ENCODE results near the gene CHRNB2.
A peak's percentile ranks its signal among the peaks of the same experiment; 100 is the strongest.
"Not testable (repeated sequence)": the region's sequence is repeated elsewhere in the genome, so short reads cannot be mapped to it uniquely, and the experiment has no call there.

CHRNB2 gene, protein sequence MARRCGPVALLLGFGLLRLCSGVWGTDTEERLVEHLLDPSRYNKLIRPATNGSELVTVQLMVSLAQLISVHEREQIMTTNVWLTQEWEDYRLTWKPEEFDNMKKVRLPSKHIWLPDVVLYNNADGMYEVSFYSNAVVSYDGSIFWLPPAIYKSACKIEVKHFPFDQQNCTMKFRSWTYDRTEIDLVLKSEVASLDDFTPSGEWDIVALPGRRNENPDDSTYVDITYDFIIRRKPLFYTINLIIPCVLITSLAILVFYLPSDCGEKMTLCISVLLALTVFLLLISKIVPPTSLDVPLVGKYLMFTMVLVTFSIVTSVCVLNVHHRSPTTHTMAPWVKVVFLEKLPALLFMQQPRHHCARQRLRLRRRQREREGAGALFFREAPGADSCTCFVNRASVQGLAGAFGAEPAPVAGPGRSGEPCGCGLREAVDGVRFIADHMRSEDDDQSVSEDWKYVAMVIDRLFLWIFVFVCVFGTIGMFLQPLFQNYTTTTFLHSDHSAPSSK

GRCh38 chr1:154567386-154568156 lies at the start of gene CHRNB2:
Gene CHRNB2 (plus strand): TSS chr1:154567778. CDS start chr1:154568045, 267 bp downstream.
- DNase-seq = peak; percentile 76 to 78

- DNase-seq = no peak
Measured at GRCh38 chr1:154519591-154519991, 48.0 kb upstream of the CHRNB2 start.

DNA sequence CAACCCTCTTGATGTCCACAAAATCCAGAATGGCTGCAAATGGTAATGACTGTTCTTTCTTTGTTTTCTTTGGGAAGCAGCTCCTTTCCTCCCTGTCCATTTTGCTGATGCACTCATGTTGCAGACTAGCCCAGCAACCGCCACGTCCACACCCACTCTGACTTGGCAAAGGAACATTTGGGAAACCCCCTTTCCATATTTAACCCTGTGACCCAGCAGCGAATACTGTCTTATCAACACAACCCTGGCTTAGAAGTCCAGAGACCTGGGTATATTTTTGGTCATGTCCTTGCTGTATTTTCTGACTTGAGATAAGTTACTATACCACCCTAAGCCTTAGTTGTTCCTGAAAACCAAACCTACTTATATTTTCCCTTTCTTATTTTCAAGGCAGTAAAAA lies 47.2 kb upstream of the CHRNB2 start:
- DNase-seq = no peak

DNA sequence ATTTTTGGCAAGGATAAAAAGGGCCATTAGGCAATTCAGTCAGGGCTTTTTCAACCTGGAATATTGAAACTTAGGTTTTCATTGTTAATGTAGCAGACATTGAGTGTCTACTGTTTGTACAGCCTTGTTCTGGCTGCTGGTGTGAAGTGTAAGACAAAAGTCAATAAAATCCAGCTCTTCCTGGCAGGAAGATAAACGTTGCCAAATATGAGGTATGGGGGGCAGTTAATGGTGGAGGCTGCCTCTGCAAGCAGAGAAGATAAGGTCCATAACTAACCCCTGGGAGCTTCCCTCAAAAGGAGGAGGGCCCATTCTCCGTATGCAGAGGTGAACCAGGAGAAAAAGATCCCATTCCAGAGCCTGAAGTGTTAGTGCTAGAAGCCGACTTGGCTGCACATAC lies 45.9 kb upstream of the CHRNB2 start:
- DNase-seq = no peak

- no peak for DNase-seq
Measured at GRCh38 chr1:154524881-154525280, 42.7 kb upstream of the CHRNB2 start.

DNA sequence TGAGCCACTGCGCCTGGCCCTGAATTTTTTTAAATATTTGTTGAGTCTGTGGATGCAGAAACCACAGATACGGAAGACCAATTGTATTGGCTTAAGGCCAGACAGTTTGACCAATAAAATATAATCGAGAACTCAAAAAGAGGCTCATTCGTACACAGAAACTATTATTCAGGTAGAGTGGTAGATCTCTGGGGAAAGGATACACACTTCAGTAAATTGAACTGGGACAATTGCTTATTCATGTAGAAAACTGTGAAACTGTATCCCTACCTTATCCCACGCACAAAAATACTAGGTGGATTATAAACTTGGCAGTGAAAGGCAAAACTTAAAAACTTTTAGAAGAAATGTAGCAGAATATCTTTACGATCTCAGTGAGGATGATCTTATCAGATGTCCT lies 40.4 kb upstream of the CHRNB2 start:
- DNase-seq = no peak

GRCh38 chr1:154529308-154529707 lies 38.3 kb upstream of the CHRNB2 start:
- no peak for DNase-seq

GRCh38 chr1:154531950-154532349 lies 35.6 kb upstream of the CHRNB2 start:
- DNase-seq = not testable (repeated sequence)

- DNase-seq = no peak
Measured at GRCh38 chr1:154533952-154534844, 33.4 kb upstream of the CHRNB2 start.

- DNase-seq = no peak
Measured at GRCh38 chr1:154536570-154536969, 31.0 kb upstream of the CHRNB2 start.

- DNase-seq = no peak
Measured at GRCh38 chr1:154539486-154540483, 27.8 kb upstream of the CHRNB2 start.

GRCh38 chr1:154541231-154541630 lies 26.3 kb upstream of the CHRNB2 start:
- DNase-seq = no peak

DNA sequence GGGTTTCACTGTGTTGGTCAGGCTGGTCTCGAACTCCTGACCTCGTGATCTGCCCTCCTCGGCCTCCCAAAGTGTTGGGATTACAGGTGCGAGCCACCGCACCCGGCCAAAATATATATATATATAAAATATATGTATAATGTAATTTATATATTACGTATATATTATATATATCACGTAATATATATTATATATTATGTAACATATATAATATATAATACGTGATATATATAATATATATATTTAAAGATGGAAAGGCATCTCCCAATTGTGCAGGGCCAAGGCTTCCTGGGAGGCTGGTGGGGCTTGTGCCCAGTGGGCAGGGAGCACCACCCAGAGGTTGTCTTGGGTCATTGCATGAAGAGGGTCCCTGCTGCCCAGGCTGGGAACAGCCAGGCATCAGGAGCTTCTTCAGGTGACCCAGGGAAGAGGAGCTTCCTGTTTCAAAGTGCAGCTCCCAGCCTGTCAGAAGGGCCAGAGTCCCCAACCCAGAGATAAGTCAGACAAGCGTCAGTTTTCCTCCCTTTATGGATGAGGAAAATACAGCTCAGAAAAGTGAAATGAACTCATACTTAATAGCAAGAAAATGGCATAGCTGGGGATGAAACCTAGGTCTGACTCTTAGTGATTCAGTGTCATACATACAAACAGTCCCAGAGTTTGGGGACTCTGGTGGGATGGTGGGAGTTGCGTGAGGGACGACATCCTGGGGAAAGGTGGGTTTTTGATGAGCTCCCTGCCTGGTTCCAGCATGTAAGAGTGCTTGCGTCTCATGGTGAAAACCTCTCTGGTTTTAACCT lies 21.1 kb upstream of the CHRNB2 start:
- peak; percentile 59 to 67 for DNase-seq

DNA sequence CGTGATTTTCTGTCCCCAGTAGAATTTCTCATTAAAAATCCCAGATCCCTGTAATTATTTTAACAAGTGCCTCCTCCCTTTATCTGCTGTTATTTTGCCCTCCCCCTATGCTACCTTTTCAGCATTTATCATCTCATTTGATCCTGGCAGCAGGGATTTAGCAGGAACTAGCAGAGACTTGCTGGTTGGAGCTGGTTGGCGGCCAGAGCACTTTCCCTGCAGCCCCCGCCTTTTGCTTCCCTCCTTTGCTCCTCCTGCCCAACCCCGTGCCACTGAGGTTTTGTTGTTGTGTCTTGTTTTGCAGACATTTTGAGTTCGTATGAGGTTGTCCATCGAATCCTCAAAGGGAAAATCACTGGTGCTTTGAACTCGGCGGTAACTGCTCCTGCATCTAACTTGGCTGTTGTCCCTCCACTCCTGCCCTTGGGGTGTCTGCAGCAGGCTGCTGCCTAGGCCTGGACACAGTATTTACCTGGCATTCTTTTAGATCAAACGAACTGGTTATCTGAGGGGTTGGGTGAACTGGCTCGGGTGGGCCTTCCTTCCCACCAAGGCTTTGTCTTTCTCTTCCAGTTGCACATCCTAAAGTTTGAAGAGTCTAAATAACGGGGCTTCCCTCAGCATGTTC lies 20.4 kb upstream of the CHRNB2 start:
- no peak for DNase-seq

GRCh38 chr1:154548028-154548427 lies 19.6 kb upstream of the CHRNB2 start:
- no peak for DNase-seq

DNA sequence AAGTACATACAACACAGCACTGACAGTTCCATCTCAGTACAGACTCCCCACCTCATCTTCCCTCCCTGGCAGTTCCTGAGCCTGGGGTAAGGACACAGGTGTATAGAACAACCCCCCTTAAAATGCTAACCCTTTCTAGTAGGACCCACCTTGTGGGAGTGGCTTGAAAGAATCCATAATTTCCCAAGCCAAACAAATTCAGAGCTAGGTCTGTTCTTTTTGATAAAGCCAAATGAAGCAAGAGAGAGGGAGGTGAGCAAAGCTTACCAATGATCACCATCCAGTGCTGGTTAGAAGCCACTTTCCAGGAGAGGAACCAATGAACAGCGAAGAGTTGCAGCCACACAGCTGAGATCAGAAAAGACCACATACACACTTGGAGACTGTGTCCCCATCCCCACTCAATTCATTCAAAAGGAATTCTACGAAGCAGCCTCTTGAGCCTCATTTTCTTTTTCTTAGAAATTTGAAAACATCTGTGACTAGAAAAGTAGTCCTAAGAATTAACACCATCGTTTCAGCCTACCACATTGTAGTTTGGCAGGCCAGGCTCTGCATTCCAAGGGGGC lies 18.3 kb upstream of the CHRNB2 start:
- no peak for DNase-seq

DNA sequence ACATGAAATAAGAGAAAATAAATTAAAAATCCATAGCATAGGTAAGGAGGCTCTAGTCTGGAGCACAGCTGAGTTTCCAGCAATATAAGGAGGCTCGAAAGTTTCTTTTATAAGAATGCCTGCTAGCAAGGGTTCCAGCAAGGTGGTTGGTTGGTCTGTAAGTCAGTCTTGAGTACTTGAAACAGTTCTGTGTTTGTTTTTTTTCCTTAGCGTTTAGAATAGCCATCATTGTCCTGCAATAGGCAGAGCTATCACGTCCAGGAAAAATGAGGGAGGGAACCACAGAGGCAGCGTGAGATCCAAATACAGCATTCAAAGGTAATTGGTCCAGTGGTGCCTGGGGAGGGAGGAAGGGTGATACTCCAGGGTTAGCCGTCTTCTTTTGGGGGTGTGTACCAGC lies 17.5 kb upstream of the CHRNB2 start:
- DNase-seq = no peak

DNA sequence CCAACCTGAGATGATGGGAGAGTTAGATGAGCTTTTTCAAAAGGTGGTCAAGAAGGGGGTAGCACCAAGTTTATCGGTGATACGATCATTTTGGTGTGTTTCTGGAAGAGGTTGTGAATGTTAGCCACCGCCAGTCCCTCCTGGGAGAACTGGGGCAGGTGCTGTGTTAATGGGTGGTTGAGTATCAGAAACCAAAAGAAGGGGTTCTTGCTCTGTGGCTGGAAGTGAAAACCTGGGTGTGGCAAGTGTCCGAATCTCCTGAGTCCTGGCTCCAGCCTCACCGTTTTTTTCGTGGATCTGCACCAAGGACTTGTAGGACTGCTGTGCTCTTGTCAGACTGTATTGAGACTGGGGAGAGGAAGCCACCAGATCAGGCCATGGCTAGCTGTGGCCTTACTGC lies 16.9 kb upstream of the CHRNB2 start:
- DNase-seq = no peak

GRCh38 chr1:154551474-154551873 lies 16.1 kb upstream of the CHRNB2 start:
- no peak for DNase-seq

DNA sequence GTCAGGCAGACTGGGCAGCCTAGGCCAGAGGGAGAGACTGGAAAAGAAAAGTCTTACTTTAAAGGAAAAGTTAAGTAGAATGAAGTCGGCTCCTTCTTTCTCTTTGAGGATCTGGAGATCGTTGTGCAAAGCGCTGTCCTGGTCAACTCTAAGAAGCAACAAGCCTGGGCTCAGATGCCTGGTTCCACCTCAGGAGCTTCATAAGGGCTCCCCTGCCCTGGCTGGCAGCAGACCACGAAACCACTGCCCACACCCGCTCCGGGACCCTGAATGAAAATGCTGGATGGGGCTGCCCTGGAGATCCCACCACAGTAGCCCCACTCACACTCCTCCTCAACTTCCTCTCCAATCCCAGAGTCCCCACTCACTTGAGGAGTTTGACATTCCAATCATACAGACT lies 15.5 kb upstream of the CHRNB2 start:
- no peak for DNase-seq
